ENCODE results near the gene OLA1.
"Not testable (repeated sequence)": the region's sequence is repeated elsewhere in the genome, so short reads cannot be mapped to it uniquely, and the experiment has no call there.

Gene OLA1

DNA sequence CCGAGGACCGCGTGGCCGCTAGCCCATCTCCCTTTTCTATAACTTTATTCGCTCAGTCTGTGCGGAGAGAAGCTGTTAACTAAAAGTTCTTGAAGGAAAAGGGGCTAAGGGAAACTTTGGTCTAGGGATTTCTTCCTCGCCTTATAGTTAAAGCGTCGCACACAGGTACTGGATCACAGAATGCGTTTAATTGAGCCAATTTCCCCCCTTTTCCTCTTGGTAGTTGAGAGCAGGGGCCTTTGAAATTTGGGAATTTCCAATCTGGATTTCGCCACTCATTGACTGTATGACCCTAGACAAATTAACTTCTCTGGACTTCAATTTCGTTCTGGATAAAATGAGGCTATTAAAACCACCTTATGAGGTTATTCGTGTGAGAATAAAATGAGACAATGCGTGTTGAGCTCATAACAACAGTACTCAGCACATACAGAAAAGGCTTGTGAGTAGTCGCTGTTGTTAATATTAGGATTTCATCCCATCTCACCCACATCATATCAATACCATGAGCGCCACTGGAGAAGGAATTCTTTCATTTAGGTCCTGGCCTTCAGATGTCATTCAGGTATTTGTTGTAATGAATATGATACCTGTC lies 763 bp upstream of the OLA1 start:
- no peak for DNase-seq
- Histone ChIP-seq H3K9me3 (replicated peaks; ENCODE audit: insufficient read depth, low read length) (no peaks in the 10 kb centered on the region), H4K20me1 (ENCODE audit: insufficient read depth, low read length) (no peaks in the 10 kb centered on the region), H3K4me1 (ENCODE audit: low read length) (no peaks in the 10 kb centered on the region), H3K9me2 (replicated peaks; ENCODE audit: insufficient read depth, low read length) (no peaks in the 10 kb centered on the region), H3K4me3 (ENCODE audit: low read length) (peak overlapping the region; percentile 77), H3K27ac (ENCODE audit: low read length) (no peak overlapping the region), H2AFZ (ENCODE audit: low read length) (peak overlapping the region; percentile 94), H3K9ac (ENCODE audit: low read length) (peak overlapping the region; percentile 67; the same call in 1 of the 2 replicates), H3K36me3 (replicated peaks; ENCODE audit: insufficient read depth, low read length) (peaks cover 6% of the 10 kb centered on the region; the same call in 1 of the 2 replicates), H3F3A (ENCODE audit: insufficient read depth, low read length) (no peaks in the 10 kb centered on the region), H3K27me3 (replicated peaks; ENCODE audit: insufficient read depth, low read length) (no peaks in the 10 kb centered on the region), H3K79me2 (ENCODE audit: low read length) (peaks cover 40% of the 10 kb centered on the region), H3K4me2 (ENCODE audit: low read depth, low read length) (peak overlapping the region; percentile 96)
- TF ChIP-seq CTCF (IDR thresholded peaks at IDR 0.05; ENCODE audit: low read length) = no peak
- TF ChIP-seq EZH2phosphoT487 (IDR thresholded peaks at IDR 0.05; ENCODE audit: low read length) = no peak
- no peak for TF ChIP-seq EZH2 (optimal IDR thresholded peaks at IDR 0.05; ENCODE audit: low read depth, low read length)

- no peaks in the 10 kb centered on the region for H3K27me3 ChIP-seq (replicated peaks; ENCODE audit: insufficient read depth, low read length)
- no peaks in the 10 kb centered on the region for H4K20me1 ChIP-seq (ENCODE audit: insufficient read depth, low read length)
- no peaks in the 10 kb centered on the region for H3K9me2 ChIP-seq (replicated peaks; ENCODE audit: insufficient read depth, low read length)
- TF ChIP-seq EZH2 (optimal IDR thresholded peaks at IDR 0.05; ENCODE audit: low read depth, low read length) (no peak), EZH2phosphoT487 (IDR thresholded peaks at IDR 0.05; ENCODE audit: low read length) (no peak), CTCF (IDR thresholded peaks at IDR 0.05; ENCODE audit: low read length) (no peak)
- H3F3A ChIP-seq (ENCODE audit: insufficient read depth, low read length) = no peaks in the 10 kb centered on the region
- peak overlapping the region; percentile 80 for H3K9ac ChIP-seq (ENCODE audit: low read length)
- H3K4me1 ChIP-seq (ENCODE audit: low read length) = no peaks in the 10 kb centered on the region
- peaks cover 8% of the 10 kb centered on the region; the same call in 1 of the 2 replicates for H3K36me3 ChIP-seq (replicated peaks; ENCODE audit: insufficient read depth, low read length)
- peak overlapping the region; percentile 74 for H3K4me2 ChIP-seq (ENCODE audit: low read depth, low read length)
- DNase-seq = peak; percentile 36
- H3K9me3 ChIP-seq (replicated peaks; ENCODE audit: insufficient read depth, low read length) = no peaks in the 10 kb centered on the region
- peaks cover 54% of the 10 kb centered on the region for H3K79me2 ChIP-seq (ENCODE audit: low read length)
- H2AFZ ChIP-seq (ENCODE audit: low read length) = peak overlapping the region; percentile 92
- H3K27ac ChIP-seq (ENCODE audit: low read length) = peak overlapping the region; percentile 51; the same call in 1 of the 2 replicates
- peak overlapping the region; percentile 76 for H3K4me3 ChIP-seq (ENCODE audit: low read length)
These were observed 702 bp downstream of the OLA1 start for GRCh38 chr2:174247474-174248186.

DNA sequence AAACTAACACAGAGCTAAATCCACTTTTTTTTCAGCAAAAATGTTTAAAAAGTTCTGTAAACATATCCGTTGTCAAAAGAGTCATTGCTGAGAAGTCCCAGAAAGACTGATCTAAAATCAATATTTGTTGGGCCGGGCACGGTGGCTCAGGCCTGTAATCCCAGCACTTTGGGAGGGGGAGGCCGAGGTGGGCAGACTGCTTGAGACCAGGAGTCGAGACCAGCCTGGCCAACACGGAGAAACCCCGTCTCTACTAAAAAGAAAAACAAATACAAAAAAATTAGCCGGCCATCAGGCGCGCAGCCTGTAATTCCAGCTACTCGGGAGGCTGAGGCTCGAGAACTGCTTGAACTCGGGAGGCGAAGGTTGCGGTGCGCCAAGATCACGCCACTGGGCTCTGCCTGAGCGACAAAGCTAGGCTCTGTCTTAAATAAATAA lies 1.4 kb downstream of the OLA1 start:
- H3K4me3 ChIP-seq (ENCODE audit: low read length) = no peak overlapping the region; the same call in 1 of the 2 replicates
- H3K4me1 ChIP-seq (ENCODE audit: low read length) = no peaks in the 10 kb centered on the region
- peaks cover 8% of the 10 kb centered on the region; the same call in 1 of the 2 replicates for H3K36me3 ChIP-seq (replicated peaks; ENCODE audit: insufficient read depth, low read length)
- no peak overlapping the region for H2AFZ ChIP-seq (ENCODE audit: low read length)
- no peaks in the 10 kb centered on the region for H3K9me2 ChIP-seq (replicated peaks; ENCODE audit: insufficient read depth, low read length)
- 0 out of 2 replicates have a peak overlapping the region, but pooled peaks have one; percentile 74 for H3K4me2 ChIP-seq (ENCODE audit: low read depth, low read length)
- H3K9ac ChIP-seq (ENCODE audit: low read length) = no peak overlapping the region
- H3F3A ChIP-seq (ENCODE audit: insufficient read depth, low read length) = no peaks in the 10 kb centered on the region
- H4K20me1 ChIP-seq (ENCODE audit: insufficient read depth, low read length) = no peaks in the 10 kb centered on the region
- H3K27ac ChIP-seq (ENCODE audit: low read length) = no peak overlapping the region
- TF ChIP-seq EZH2 (optimal IDR thresholded peaks at IDR 0.05; ENCODE audit: low read depth, low read length) (no peak), CTCF (IDR thresholded peaks at IDR 0.05; ENCODE audit: low read length) (no peak), EZH2phosphoT487 (IDR thresholded peaks at IDR 0.05; ENCODE audit: low read length) (no peak)
- H3K79me2 ChIP-seq (ENCODE audit: low read length) = peaks cover 61% of the 10 kb centered on the region
- no peaks in the 10 kb centered on the region for H3K27me3 ChIP-seq (replicated peaks; ENCODE audit: insufficient read depth, low read length)
- no peak for DNase-seq
- H3K9me3 ChIP-seq (replicated peaks; ENCODE audit: insufficient read depth, low read length) = no peaks in the 10 kb centered on the region

DNA sequence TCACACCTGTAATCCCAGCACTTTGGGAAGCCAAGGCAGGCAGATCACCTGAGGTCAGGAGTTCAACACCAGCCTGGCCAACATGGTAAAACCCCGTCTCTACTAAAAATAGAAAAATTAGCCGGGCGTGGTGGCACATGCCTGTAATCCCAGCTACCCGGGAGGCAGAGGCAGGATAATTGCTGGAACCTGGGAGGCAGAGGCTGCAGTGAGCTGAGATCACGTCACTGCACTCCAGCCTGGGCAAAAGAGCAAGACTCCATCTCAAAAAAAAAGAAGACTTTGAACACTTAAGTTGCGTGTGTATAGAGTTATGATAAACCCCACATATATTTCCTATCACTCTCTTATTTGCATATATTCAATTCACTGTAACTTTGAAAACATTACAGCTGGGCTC lies 2.7 kb downstream of the OLA1 start:
- H3K4me1 ChIP-seq (ENCODE audit: low read length); H2AFZ ChIP-seq (ENCODE audit: low read length); H3K9me2 ChIP-seq (replicated peaks; ENCODE audit: insufficient read depth, low read length); H3F3A ChIP-seq (ENCODE audit: insufficient read depth, low read length); H3K4me3 ChIP-seq (ENCODE audit: low read length); H3K27me3 ChIP-seq (replicated peaks; ENCODE audit: insufficient read depth, low read length); H4K20me1 ChIP-seq (ENCODE audit: insufficient read depth, low read length); DNase-seq; H3K9ac ChIP-seq (ENCODE audit: low read length); H3K9me3 ChIP-seq (replicated peaks; ENCODE audit: insufficient read depth, low read length); H3K27ac ChIP-seq (ENCODE audit: low read length); H3K36me3 ChIP-seq (replicated peaks; ENCODE audit: insufficient read depth, low read length); H3K4me2 ChIP-seq (ENCODE audit: low read depth, low read length): not testable (repeated sequence)
- H3K79me2 ChIP-seq (ENCODE audit: low read length) = peaks cover 74% of the 10 kb centered on the region
